HepG2 (cell line): ENCODE results near the gene LSM12. TPM values are rescaled to one million over a fixed set of nuclear protein-coding genes. Genes with fewer than 3 reads are reported as not detected.

Experiments
- AKNA ChIP-seq: sonication (generic); formaldehyde crosslinking; IDR thresholded peaks from 2 replicates; pipeline ENCODE4 v1.4.0; 2020; ENCODE audit warnings: missing genetic modification reagents, borderline replicate concordance
- DZIP1 ChIP-seq: sonication (generic); formaldehyde crosslinking; IDR thresholded peaks from 2 replicates; pipeline ENCODE4 v1.5.0; 2020; ENCODE audit warnings: mild to moderate bottlenecking, missing genetic modification reagents
- HIC2 ChIP-seq: sonication (generic); formaldehyde crosslinking; IDR thresholded peaks from 2 replicates; pipeline ENCODE4 v1.9.0; 2022; ENCODE audit warnings: low read depth, missing genetic modification reagents
- KDM5A ChIP-seq: fragments of 200-600 bp; sonication (generic); IDR thresholded peaks from 2 replicates; pipeline ENCODE4 v1.7.0; 2018; ENCODE audit warnings: antibody characterized with exemption, mild to moderate bottlenecking, low read length, borderline replicate concordance
- MLLT10 ChIP-seq: sonication (generic); formaldehyde crosslinking; IDR thresholded peaks from 2 replicates; pipeline ENCODE4 v1.4.0; 2020; ENCODE audit warnings: missing genetic modification reagents
- SNAI1 ChIP-seq: sonication (generic); formaldehyde crosslinking; IDR thresholded peaks from 2 replicates; pipeline ENCODE4 v1.5.0; 2020; ENCODE audit warnings: mild to moderate bottlenecking, missing genetic modification reagents, borderline replicate concordance
- STAT5B ChIP-seq: sonication (generic); formaldehyde crosslinking; IDR thresholded peaks from 2 replicates; pipeline ENCODE4 v1.4.0; 2020; ENCODE audit warnings: missing genetic modification reagents
- STAT6 ChIP-seq: sonication (generic); formaldehyde crosslinking; IDR thresholded peaks from 2 replicates; pipeline ENCODE4 v1.4.0; 2020; ENCODE audit warnings: missing genetic modification reagents, mild to moderate bottlenecking, borderline replicate concordance
- ZFP1 ChIP-seq: IDR thresholded peaks from 2 replicates; pipeline ENCODE4 v1.6.1; 2016
- ZNF350 ChIP-seq: sonication (generic); formaldehyde crosslinking; IDR thresholded peaks from 2 replicates; pipeline ENCODE4 v1.4.0; 2020; ENCODE audit warnings: mild to moderate bottlenecking, low read depth, missing genetic modification reagents, borderline replicate concordance
- ZNF484 ChIP-seq: sonication (generic); formaldehyde crosslinking; IDR thresholded peaks from 2 replicates; pipeline ENCODE4 v1.5.1; 2020; ENCODE audit warnings: mild to moderate bottlenecking, low read depth, missing genetic modification reagents, borderline replicate concordance
- ZNF562 ChIP-seq: sonication (generic); formaldehyde crosslinking; IDR thresholded peaks from 2 replicates; pipeline ENCODE4 v1.8.0; 2022; ENCODE audit warnings: missing genetic modification reagents, borderline replicate concordance
- ZZZ3 ChIP-seq: sonication (generic); formaldehyde crosslinking; IDR thresholded peaks from 2 replicates; pipeline ENCODE4 v1.4.0; 2020; ENCODE audit warnings: missing genetic modification reagents, mild to moderate bottlenecking, borderline replicate concordance
- polyA plus RNA-seq, 8 experiments: library from polyadenylated mRNA; depleted of rRNA in 3 of 8; stranded (reverse) in 7 of 8; unstranded in 1 of 8; fragments of >200 nt; fragmentation: Illumina TruSeq in 4 of 8; extraction: Trizol in 4 of 8; gene quantifications; 2 replicates each; pipeline versions ENCODE4 v1.2.1 to v1.2.3, GENCODE V29; 2011 to 2016; ENCODE audit warnings: low read depth in 4 of 8, missing spikeins in 1 of 8, mixed read lengths in 1 of 8; ENCODE audit not compliant: insufficient read depth in 1 of 8
- total RNA-seq, 5 experiments: library from RNA; depleted of rRNA; stranded (reverse); fragments of >200 nt; fragmentation: Illumina TruSeq; extraction: Trizol; gene quantifications; 2 replicates each; pipeline ENCODE4 v1.2.3, GENCODE V29; 2016; ENCODE audit warnings: low read depth in 1 of 5

Gene LSM12
- total and polyA plus RNA-seq, 2 of the 13 experiments (the other 11 are each of a cell fraction or from before 2014, with no cell fraction given): 52.8 to 55.7 TPM

- TF ChIP-seq ZNF484 (CRISPR knock-in tag) (0 out of 2 replicates have a peak, but pooled peaks have one; percentile 61), DZIP1 (no peak), ZNF562 (no peak), MLLT10 (no peak; the same call in 1 of the 2 replicates), STAT6 (CRISPR knock-in tag) (peak; percentile 98), ZZZ3 (CRISPR knock-in tag) (peak; percentile 96), AKNA (CRISPR knock-in tag) (no peak; the same call in 1 of the 2 replicates), ZNF350 (CRISPR knock-in tag) (peak; percentile 99), ZFP1 (CRISPR knock-in tag) (peak; percentile 62; the same call in 1 of the 2 replicates), HIC2 (CRISPR knock-in tag) (peak; percentile 51; the same call in 1 of the 2 replicates), KDM5A (peak; percentile 99), STAT5B (CRISPR knock-in tag) (peak; percentile 28; the same call in 1 of the 2 replicates), SNAI1 (CRISPR knock-in tag) (peak; percentile 85; the same call in 1 of the 2 replicates)
These were observed 51.9 kb downstream of the LSM12 start, which contains the start of gene TMEM101 (continued) for GRCh38 chr17:44014437-44015172.
